HG03175 (cell line): ENCODE results near the gene CD46.

ENCODE experiments used
- ATAC-seq: cut with Tn5 transposase; IDR thresholded peaks from one replicate; pipeline ENCODE4 v1.9.1; 2021; ENCODE audit warnings: mild to moderate bottlenecking, moderate library complexity; ENCODE audit not compliant: unreplicated experiment

The CD46 gene

DNA sequence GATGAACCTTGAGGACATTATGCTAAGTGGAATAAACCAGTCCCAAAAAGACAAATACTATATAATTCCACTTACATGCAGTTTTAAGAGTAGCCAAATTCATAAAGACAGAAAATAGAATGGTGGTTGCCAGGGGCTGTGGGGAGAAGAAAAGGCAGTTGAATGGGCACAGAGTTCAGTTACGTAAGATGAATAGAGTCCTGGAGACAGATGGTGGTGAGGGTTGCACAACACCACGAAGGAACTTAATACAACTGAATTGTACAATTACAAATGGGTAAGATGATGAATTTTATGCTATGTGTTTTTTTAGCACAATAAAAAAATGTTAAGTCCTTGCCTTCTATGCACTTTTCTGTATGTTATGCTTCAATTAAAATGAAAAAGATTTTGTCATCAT lies 92.5 kb downstream of the CD46 start:
- no peak for ATAC-seq
